Hepatocyte (in vitro differentiated cells): ENCODE data around the gene NSRP1. TPM values are rescaled to one million over a fixed set of nuclear protein-coding genes. Genes with fewer than 3 reads are reported as not detected.

Source experiments
- DNase-seq: peaks from one replicate; pipeline ENCODE4 v3.0.0-alpha.2; 2016; ENCODE audit warnings: low spot score
- H2AFZ ChIP-seq: fragments of 200-600 bp; sonication (generic); 2 replicates; pipeline ENCODE4 v1.6.0; 2016; ENCODE audit warnings: antibody characterized with exemption, mild to moderate bottlenecking
- H3K27ac ChIP-seq: fragments of 200-600 bp; sonication (generic); 2 replicates; pipeline ENCODE4 v1.5.1; 2016; ENCODE audit warnings: mild to moderate bottlenecking
- H3K27me3 ChIP-seq: fragments of 200-600 bp; sonication (generic); 2 replicates; pipeline ENCODE4 v1.6.1; 2016
- H3K36me3 ChIP-seq: fragments of 200-600 bp; sonication (generic); replicated peaks from 2 replicates; pipeline ENCODE4 v1.5.1; 2016; ENCODE audit warnings: low read depth; ENCODE audit not compliant: insufficient read depth
- H3K4me1 ChIP-seq: fragments of 200-600 bp; sonication (generic); 2 replicates; pipeline ENCODE4 v1.5.1; 2016; ENCODE audit warnings: mild to moderate bottlenecking, moderate library complexity; ENCODE audit not compliant: insufficient read depth
- H3K4me2 ChIP-seq: fragments of 200-600 bp; sonication (generic); 2 replicates; pipeline ENCODE4 v1.6.0; 2016
- H3K4me3 ChIP-seq: fragments of 200-600 bp; sonication (generic); 2 replicates; pipeline ENCODE4 v1.5.1; 2016; ENCODE audit warnings: mild to moderate bottlenecking
- H3K79me2 ChIP-seq: fragments of 200-600 bp; sonication (generic); 2 replicates; pipeline ENCODE4 v1.6.0; 2017; ENCODE audit warnings: mild to moderate bottlenecking
- H3K9me2 ChIP-seq: fragments of 200-600 bp; sonication (generic); replicated peaks from 2 replicates; pipeline ENCODE4 v1.6.0; 2017; ENCODE audit warnings: mild to moderate bottlenecking; ENCODE audit not compliant: insufficient read depth
- H3K9me3 ChIP-seq: fragments of 200-600 bp; sonication (generic); 2 replicates; pipeline ENCODE4 v1.5.1; 2016; ENCODE audit warnings: low read depth, mild to moderate bottlenecking
- H4K20me1 ChIP-seq: fragments of 200-600 bp; sonication (generic); 2 replicates; pipeline ENCODE4 v1.6.0; 2016; ENCODE audit warnings: mild to moderate bottlenecking; ENCODE audit not compliant: insufficient read depth, poor library complexity, severe bottlenecking
- CTCF ChIP-seq: fragments of 200-600 bp; sonication (generic); IDR thresholded peaks from 2 replicates; pipeline ENCODE4 v1.5.1; 2016; ENCODE audit warnings: antibody characterized with exemption, mild to moderate bottlenecking; ENCODE audit not compliant: poor library complexity
- EZH2 ChIP-seq: fragments of 200-600 bp; sonication (generic); IDR thresholded peaks from 2 replicates; pipeline ENCODE4 v1.6.1; 2016; ENCODE audit warnings: antibody characterized with exemption, mild to moderate bottlenecking, borderline replicate concordance
- EZH2phosphoT487 ChIP-seq: fragments of 200-600 bp; sonication (generic); IDR thresholded peaks from one replicate; pipeline ENCODE4 v1.6.1; 2018; ENCODE audit warnings: antibody characterized with exemption, mild to moderate bottlenecking, low read depth, moderate library complexity; ENCODE audit not compliant: unreplicated experiment, severe bottlenecking
- WGBS: methylation state at CpG from one replicate; pipeline ENCODE4 v1.1.6; 2016; ENCODE audit warnings: low lambda C conversion rate; ENCODE audit errors: missing lambda C conversion rate; 5-methylcytosine and 5-hydroxymethylcytosine counted together
- polyA plus RNA-seq: library from polyadenylated mRNA; unstranded; fragments of >200 nt; fragmentation: Nextera tagmentation; extraction: Ambion mirVana; gene quantifications from 2 replicates; pipeline ENCODE4 v1.2.1, GENCODE V29; 2016
- total RNA-seq: library from RNA; depleted of rRNA; stranded (reverse); fragments of >200 nt; gene quantifications from 2 replicates; pipeline ENCODE4 v1.2.3, GENCODE V29; 2014

Gene NSRP1
- total and polyA plus RNA-seq, 2 experiments from 2014 or later, result 8.6 to 39.2 TPM

GRCh38 chr17:30173649-30174048, 57.0 kb downstream of the NSRP1 start:
- TF ChIP-seq EZH2phosphoT487 (no peak), CTCF (no peak), EZH2 (no peak)
- no peak overlapping the region for H3K4me3 ChIP-seq
- H3K9me3 ChIP-seq, result no peaks in the 10 kb centered on the region
- no peaks in the 10 kb centered on the region for H3K9me2 ChIP-seq
- no peaks in the 10 kb centered on the region for H3K4me1 ChIP-seq
- H3K36me3 ChIP-seq, result no peaks in the 10 kb centered on the region
- H3K27me3 ChIP-seq, result no peaks in the 10 kb centered on the region
- H2AFZ ChIP-seq, result no peak overlapping the region
- 89% methylated on average over 2 of the region's 2 CpGs for WGBS
- H3K4me2 ChIP-seq, result no peak overlapping the region
- H3K79me2 ChIP-seq, result peaks cover 3% of the 10 kb centered on the region
- peaks cover 2% of the 10 kb centered on the region for H4K20me1 ChIP-seq
- H3K27ac ChIP-seq, result no peak overlapping the region
- DNase-seq, result no peak

- Histone ChIP-seq H4K20me1 (no peaks in the 10 kb centered on the region), H3K4me2 (no peak overlapping the region), H3K27ac (no peak overlapping the region), H2AFZ (no peak overlapping the region), H3K79me2 (peaks cover 3% of the 10 kb centered on the region), H3K9me2 (no peaks in the 10 kb centered on the region), H3K4me3 (no peak overlapping the region), H3K27me3 (no peaks in the 10 kb centered on the region), H3K36me3 (no peaks in the 10 kb centered on the region), H3K4me1 (no peaks in the 10 kb centered on the region), H3K9me3 (no peaks in the 10 kb centered on the region)
- TF ChIP-seq EZH2 (no peak), CTCF (no peak), EZH2phosphoT487 (no peak)
- no peak for DNase-seq
- 100% methylated on average over 1 of the region's 1 CpG for WGBS
Observed at GRCh38 chr17:30174556-30174955, 57.9 kb downstream of the NSRP1 start.

- Histone ChIP-seq H3K4me1 (no peaks in the 10 kb centered on the region), H3K4me2 (no peak overlapping the region), H3K9me3 (no peaks in the 10 kb centered on the region), H3K9me2 (no peaks in the 10 kb centered on the region), H3K79me2 (no peaks in the 10 kb centered on the region), H3K4me3 (no peak overlapping the region), H2AFZ (no peak overlapping the region), H4K20me1 (no peaks in the 10 kb centered on the region), H3K36me3 (no peaks in the 10 kb centered on the region), H3K27ac (no peak overlapping the region), H3K27me3 (no peaks in the 10 kb centered on the region)
- 100% methylated on average over 5 of the region's 5 CpGs for WGBS
- TF ChIP-seq EZH2phosphoT487 (no peak), CTCF (no peak), EZH2 (no peak)
- DNase-seq, result no peak
Observed at GRCh38 chr17:30176855-30177254, 60.2 kb downstream of the NSRP1 start.

GRCh38 chr17:30186761-30187160, 70.1 kb downstream of the NSRP1 start:
- Histone ChIP-seq H3K4me2 (no peak overlapping the region), H3K4me1 (no peaks in the 10 kb centered on the region), H3K9me2 (no peaks in the 10 kb centered on the region), H3K27ac (no peak overlapping the region), H3K9me3 (no peaks in the 10 kb centered on the region), H3K27me3 (no peaks in the 10 kb centered on the region), H3K4me3 (no peak overlapping the region), H3K79me2 (no peaks in the 10 kb centered on the region), H3K36me3 (no peaks in the 10 kb centered on the region), H2AFZ (no peak overlapping the region), H4K20me1 (no peaks in the 10 kb centered on the region)
- no peak for DNase-seq
- 97% methylated on average over 1 of the region's 1 CpG for WGBS
- TF ChIP-seq EZH2 (no peak), CTCF (no peak), EZH2phosphoT487 (no peak)
